Endothelial cell of umbilical vein (primary cell): ENCODE measurements around the gene RASSF5. TPM values are rescaled to one million over a fixed set of nuclear protein-coding genes. Genes with fewer than 3 reads are reported as not detected.

Experiments used
- BruUV-seq: library from RNA; stranded (reverse); fragments of 400-500 nt; replicated peaks from 2 replicates; lab custom pipeline; 2021; lab: Mats Ljungman, UMichigan
- CTCF ChIA-PET: fragments of 300-600, 350-600 bp; sonication (Branson Sonifier 250); formaldehyde crosslinking; loops from one replicate; lab custom pipeline; 2021; ENCODE audit warnings: antibody characterized with exemption, inconsistent platforms; lab: Charles Lee
- POLR2A ChIA-PET: fragments of 300-600, 350-600 bp; sonication (Branson Sonifier 250); formaldehyde crosslinking; loops from one replicate; lab custom pipeline; 2021; ENCODE audit warnings: antibody characterized with exemption, inconsistent platforms; lab: Charles Lee
- DNase-seq: peaks from one replicate; pipeline ENCODE4 v3.0.0-alpha.2; 2011; ENCODE audit warnings: low read depth, low spot score
- FAIRE-seq: peaks from 2 replicates; lab custom pipeline; 2011; peaks lifted over from hg19 to GRCh38; lab: Jason Lieb, UNC
- H2AFZ ChIP-seq: 2 replicates; pipeline ENCODE4 v1.6.0; 2012; ENCODE audit warnings: low read depth, low read length, control low read depth, inconsistent platforms
- H3K27ac ChIP-seq: 2 replicates; pipeline ENCODE4 v1.5.1; 2011; ENCODE audit warnings: low read depth, mild to moderate bottlenecking, control low read depth, low read length, moderate library complexity; ENCODE audit not compliant: insufficient read depth
- H3K27me3 ChIP-seq, 2 experiments: 2 replicates each; pipeline versions ENCODE4 v1.6.0 to v1.6.1; 2011; ENCODE audit warnings: low read length in 2 of 2, mixed read lengths in 1 of 2; ENCODE audit not compliant: control insufficient read depth in 2 of 2, insufficient read depth in 2 of 2
- H3K36me3 ChIP-seq, 2 experiments: 2 replicates in 1 of 2; 3 replicates in 1 of 2; pipeline ENCODE4 v1.5.1; 2011; ENCODE audit warnings: low read length in 2 of 2, mild to moderate bottlenecking in 1 of 2, moderate library complexity in 1 of 2; ENCODE audit not compliant: control insufficient read depth in 2 of 2, insufficient read depth in 2 of 2; ENCODE audit errors: extremely low read depth in 1 of 2
- H3K4me1 ChIP-seq: 3 replicates; pipeline ENCODE4 v1.5.1; 2011; ENCODE audit warnings: mild to moderate bottlenecking, low read length; ENCODE audit not compliant: control insufficient read depth, insufficient read depth; ENCODE audit errors: extremely low read depth
- H3K4me2 ChIP-seq: 2 replicates; pipeline ENCODE4 v1.6.1; 2011; ENCODE audit warnings: low read length, control low read depth, mixed read lengths; ENCODE audit not compliant: insufficient read depth
- H3K4me3 ChIP-seq, 3 experiments: fragments of 200-600 bp in 1 of 3; sonication (generic), shearing (Covaris generic) in 1 of 3; replicated peaks in 1 of 3; 2 replicates each; pipeline ENCODE4 v1.5.1; 2011 to 2016; ENCODE audit warnings: control low read depth in 3 of 3, low read length in 3 of 3, mild to moderate bottlenecking in 2 of 3, inconsistent platforms in 1 of 3, low read depth in 1 of 3, moderate library complexity in 1 of 3; ENCODE audit not compliant: insufficient read depth in 1 of 3
- H3K79me2 ChIP-seq: 2 replicates; pipeline ENCODE4 v1.6.0; 2012; ENCODE audit warnings: low read length, inconsistent platforms; ENCODE audit not compliant: control insufficient read depth, insufficient read depth
- H3K9ac ChIP-seq: replicated peaks from 2 replicates; pipeline ENCODE3; 2011; ENCODE audit warnings: low read length, control low read depth; ENCODE audit not compliant: insufficient read depth; ENCODE audit errors: extremely low read depth
- H3K9me1 ChIP-seq: replicated peaks from 3 replicates; pipeline ENCODE4 v1.6.0; 2011; ENCODE audit warnings: mild to moderate bottlenecking, low read length; ENCODE audit not compliant: control insufficient read depth, insufficient read depth; ENCODE audit errors: extremely low read depth
- H3K9me3 ChIP-seq: replicated peaks from 2 replicates; pipeline ENCODE4 v1.5.1; 2012; ENCODE audit warnings: low read length, inconsistent platforms; ENCODE audit not compliant: control insufficient read depth, insufficient read depth
- H4K20me1 ChIP-seq: replicated peaks from 2 replicates; pipeline ENCODE3; 2011; ENCODE audit warnings: mild to moderate bottlenecking, low read length; ENCODE audit not compliant: control insufficient read depth, insufficient read depth; ENCODE audit errors: extremely low read depth
- CTCF ChIP-seq, 2 donors: IDR thresholded peaks; 1 replicate in 1 of 2; 2 replicates in 1 of 2; pipeline ENCODE4 v1.5.1; 2011; ENCODE audit warnings: low read length in 2 of 2, mild to moderate bottlenecking in 2 of 2, moderate library complexity in 2 of 2, control low read depth in 1 of 2, inconsistent platforms in 1 of 2, low read depth in 1 of 2; ENCODE audit not compliant: insufficient read depth in 1 of 2; ENCODE audit errors: extremely low read depth in 1 of 2
- EZH2 ChIP-seq: IDR thresholded peaks from 2 replicates; pipeline ENCODE4 v1.6.1; 2012; ENCODE audit warnings: borderline replicate concordance, low read depth, mild to moderate bottlenecking, moderate library complexity, low read length, inconsistent platforms; ENCODE audit not compliant: severe bottlenecking
- FOS ChIP-seq: IDR thresholded peaks from 2 replicates; pipeline ENCODE4 v1.6.1; 2011; ENCODE audit warnings: mild to moderate bottlenecking, low read length, moderate library complexity, borderline replicate concordance; ENCODE audit not compliant: insufficient read depth
- GATA2 ChIP-seq: IDR thresholded peaks from 2 replicates; pipeline ENCODE4 v1.7.0; 2011; ENCODE audit warnings: low read depth, mild to moderate bottlenecking, moderate library complexity, mixed read lengths, low read length; ENCODE audit not compliant: insufficient read length, insufficient read depth
- JUN ChIP-seq: IDR thresholded peaks from 2 replicates; pipeline ENCODE4 v1.6.1; 2011; ENCODE audit warnings: borderline replicate concordance, low read depth; ENCODE audit not compliant: insufficient read length, insufficient read depth
- MYC ChIP-seq: IDR thresholded peaks from one replicate; pipeline ENCODE4 v1.6.1; 2011; ENCODE audit warnings: mild to moderate bottlenecking, low read depth, low read length
- POLR2A ChIP-seq: IDR thresholded peaks from 2 replicates; pipeline ENCODE4 v1.6.1; 2012; ENCODE audit warnings: low read depth, mild to moderate bottlenecking, control low read depth, low read length
- POLR2AphosphoS5 ChIP-seq: IDR thresholded peaks from 2 replicates; pipeline ENCODE4 v1.6.1; 2012; ENCODE audit warnings: low read depth, mild to moderate bottlenecking, control low read depth, low read length, moderate library complexity; ENCODE audit not compliant: insufficient read depth
- dilution Hi-C: fragments of 300-500 bp; cut with MboI; formaldehyde crosslinking; loops from one replicate; pipeline ENCODE4 v1.15.0; 2019; ENCODE audit warnings: low sequenced_read_pairs; ENCODE audit not compliant: extremely low pct_ligation_motif_present
- intact Hi-C: fragments of 100-400 bp; cut with micrococcal nuclease; formaldehyde crosslinking; loops from one replicate; pipeline ENCODE4 v1.10.0; 2022
- polyA plus RNA-seq, 4 experiments: library from polyadenylated mRNA; depleted of rRNA in 3 of 4; stranded (reverse) in 3 of 4; unstranded in 1 of 4; fragments of >200 nt; gene quantifications; 2 replicates each; pipeline versions ENCODE4 v1.2.1 to v1.2.3, GENCODE V29; 2011 to 2012; ENCODE audit warnings: missing spikeins in 1 of 4
- total RNA-seq: library from RNA; stranded (reverse); gene quantifications from 2 replicates; pipeline ENCODE4 v1.2.3, GENCODE V29; 2021
- TF ChIP-seq, protein P1 (sequence below): IDR thresholded peaks from 2 replicates; pipeline ENCODE4 v1.6.1; 2011; ENCODE audit not compliant: insufficient read depth, insufficient read length

The RASSF5 gene
- total and polyA plus RNA-seq, 2 donors (not counting 3 experiments of a cell fraction or from before 2014, with no cell fraction given), result 0.23 to 0.60 TPM

GRCh38 chr1:206505702-206506355 lies 1.5 kb upstream of the RASSF5 start:
- H3K4me3 ChIP-seq, result no peak overlapping the region
- no peak overlapping the region for H3K27ac ChIP-seq
- DNase-seq (no peak), FAIRE-seq (no peak)
- peaks cover 66 to 70% of the 10 kb centered on the region in 2 experiments for H3K27me3 ChIP-seq
- H3K9me3 ChIP-seq, result no peaks in the 10 kb centered on the region
- ChIA-PET POLR2A (no interaction called here), CTCF (interaction anchor here (0.7 to 1.6 kb wide), 5 partner anchors 26 to 125 kb away, joined by 3 to 12 read pairs (median 4); no protein-coding TSS in a partner anchor)
- no peak overlapping the region for H3K4me2 ChIP-seq
- no peaks in the 10 kb centered on the region for H3K9me1 ChIP-seq
- no peaks in the 10 kb centered on the region for H3K79me2 ChIP-seq
- no peak overlapping the region for H3K9ac ChIP-seq
- no peaks in the 10 kb centered on the region for H4K20me1 ChIP-seq
- intact Hi-C loops (loop anchor here (1.0 kb wide), 1 partner anchor 77 kb away; no protein-coding TSS in a partner anchor), dilution Hi-C loops (no loop called here)
- TF ChIP-seq POLR2AphosphoS5 (no peak), GATA2 (no peak), POLR2A (no peak), JUN (no peak), CTCF (IDR thresholded peaks at IDR 0.05; ENCODE audit: extremely low read depth in 1 of 2, insufficient read depth in 1 of 2, low read depth in 1 of 2, low read length in 2 of 2) (peak; percentile 34 to 48), FOS (no peak), EZH2 (no peak), MYC (no peak)
- TF ChIP-seq, protein P1, sequence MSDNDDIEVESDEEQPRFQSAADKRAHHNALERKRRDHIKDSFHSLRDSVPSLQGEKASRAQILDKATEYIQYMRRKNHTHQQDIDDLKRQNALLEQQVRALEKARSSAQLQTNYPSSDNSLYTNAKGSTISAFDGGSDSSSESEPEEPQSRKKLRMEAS, result no peak
- no TSS peak for BruUV-seq
- H2AFZ ChIP-seq, result no peak overlapping the region
- H3K4me1 ChIP-seq, result no peaks in the 10 kb centered on the region
- H3K36me3 ChIP-seq, result no peaks in the 10 kb centered on the region
